GM23248 (cell line): ENCODE data around the gene ARHGAP24.

Source experiments
- EZH2 ChIP-seq: fragments of 200-600 bp; sonication (generic); IDR thresholded peaks from 2 replicates; pipeline ENCODE4 v1.6.1; 2018; ENCODE audit warnings: antibody characterized with exemption, mild to moderate bottlenecking; ENCODE audit not compliant: insufficient read depth, poor library complexity, severe bottlenecking
- EZH2phosphoT487 ChIP-seq: fragments of 200-600 bp; sonication (generic); IDR thresholded peaks from 2 replicates; pipeline ENCODE4 v1.6.1; 2018; ENCODE audit warnings: antibody characterized with exemption, moderate library complexity, mild to moderate bottlenecking, low read depth; ENCODE audit not compliant: insufficient read depth

GRCh38 chr4:85815796-85816459, 341.0 kb downstream of the ARHGAP24 start:
- no peak for TF ChIP-seq EZH2phosphoT487
- TF ChIP-seq EZH2: no peak
